Left lung (tissue), 10 donors: ENCODE results near the gene SMIM33. TPM values are rescaled to one million over a fixed set of nuclear protein-coding genes. Genes with fewer than 3 reads are reported as not detected.
A peak's percentile ranks its signal among the peaks of the same experiment; 100 is the strongest.

Experiments
- ATAC-seq: fragments of 200-7000 bp; cut with Tn5 transposase; one replicate; pipeline ENCODE4 v1.9.1; 2020; ENCODE audit warnings: moderate library complexity
- DNase-seq, 4 donors: peaks; one replicate each; pipeline ENCODE4 v3.0.0-alpha.2; 2013 to 2020
- H3K27ac ChIP-seq, 2 donors: fragments of 200-600 bp; sonication (generic) in 1 of 2; one replicate each; pipeline versions ENCODE4 v1.5.0 to v1.8.0; 2020 to 2021
- H3K27me3 ChIP-seq, 2 donors: fragments of 200-600 bp; sonication (generic) in 1 of 2; one replicate each; pipeline versions ENCODE4 v1.5.0 to v1.8.0; 2020 to 2021
- H3K36me3 ChIP-seq, 2 donors: fragments of 200-600 bp; sonication (generic) in 1 of 2; one replicate each; pipeline versions ENCODE4 v1.5.0 to v1.8.0; 2020 to 2021
- H3K4me1 ChIP-seq, 2 donors: fragments of 200-600 bp; one replicate each; pipeline ENCODE4 v1.8.0; 2021
- H3K4me3 ChIP-seq, 2 donors: fragments of 200-600 bp; sonication (generic) in 1 of 2; one replicate each; pipeline versions ENCODE4 v1.5.0 to v1.8.0; 2020 to 2021; ENCODE audit warnings: mild to moderate bottlenecking in 1 of 2
- H3K9me3 ChIP-seq, 2 donors: fragments of 200-600 bp; sonication (generic) in 1 of 2; one replicate each; pipeline versions ENCODE4 v1.5.0 to v1.8.0; 2020 to 2021
- CTCF ChIP-seq, 2 donors: fragments of 200-600 bp; sonication (generic) in 1 of 2; IDR thresholded peaks; one replicate each; pipeline versions ENCODE4 v1.5.0 to v1.8.0; 2021; ENCODE audit warnings: antibody characterized with exemption in 2 of 2
- intact Hi-C, 2 donors: fragments of 100-400 bp; cut with DNase I; formaldehyde crosslinking; loops; one replicate each; pipeline versions ENCODE4 v1.11.2 to v1.14.2; 2022
- polyA plus RNA-seq, 6 donors: library from polyadenylated mRNA; unstranded; fragments of 120-200 nt; gene quantifications; one replicate each; pipeline ENCODE4 v1.2.1, GENCODE V29; 2013; ENCODE audit not compliant: insufficient read length in 6 of 6
- total RNA-seq, 2 donors: library from RNA; stranded (reverse); fragmentation: NEBNext Ultra II Directional; extraction: Animal tissue kit (Norgen Biotek cat#: 25700); gene quantifications; one replicate each; pipeline ENCODE4 v1.2.1, GENCODE V29; 2021
- donor health status: DM: no; HTN: yes; CAD: no.
- donor health status: DM: no; HTN: no; CAD: no.

Gene SMIM33
- total and polyA plus RNA-seq, 8 donors, result 0.06 to 0.11 (median 0.07) TPM; not detected in 4

- intact Hi-C loops, result no loop called here
- Histone ChIP-seq H3K27ac (no peak overlapping the region), H3K4me1 (peaks cover 0 to 29% of the 10 kb centered on the region in 2 donors), H3K36me3 (no peaks in the 10 kb centered on the region), H3K4me3 (no peak overlapping the region), H3K27me3 (no peaks in the 10 kb centered on the region), H3K9me3 (no peaks in the 10 kb centered on the region)
- ATAC-seq, result no peak
- no peak for TF ChIP-seq CTCF (IDR thresholded peaks at IDR 0.05)
- DNase-seq, result no peak
Observed at GRCh38 chr5:139457241-139457640, 13.6 kb upstream of the SMIM33 start.

- intact Hi-C loops, result no loop called here
- Histone ChIP-seq H3K9me3 (no peaks in the 10 kb centered on the region), H3K4me1 (peaks cover 0 to 29% of the 10 kb centered on the region in 2 donors), H3K27ac (peak overlapping the region in 1 of 2 donors; percentile 79), H3K4me3 (no peak overlapping the region), H3K36me3 (no peaks in the 10 kb centered on the region), H3K27me3 (no peaks in the 10 kb centered on the region)
- no peak for TF ChIP-seq CTCF (IDR thresholded peaks at IDR 0.05)
- ATAC-seq (no peak), DNase-seq (no peak)
Observed at GRCh38 chr5:139457653-139458306, 13.0 kb upstream of the SMIM33 start.

GRCh38 chr5:139458580-139459407 lies 12.0 kb upstream of the SMIM33 start:
- Histone ChIP-seq H3K4me1 (peaks cover 0 to 29% of the 10 kb centered on the region in 2 donors), H3K9me3 (no peaks in the 10 kb centered on the region), H3K4me3 (peak overlapping the region in 1 of 2 donors; percentile 19), H3K27ac (peak overlapping the region; percentile 53 to 79), H3K36me3 (no peaks in the 10 kb centered on the region), H3K27me3 (no peaks in the 10 kb centered on the region)
- peak in 2 of 4 donors; percentile 39 to 42 for DNase-seq
- intact Hi-C loops, result no loop called here
- peak; percentile 63 for ATAC-seq
- TF ChIP-seq CTCF (IDR thresholded peaks at IDR 0.05), result no peak

GRCh38 chr5:139459451-139459934 lies 11.3 kb upstream of the SMIM33 start:
- Histone ChIP-seq H3K4me3 (peak overlapping the region in 1 of 2 donors; percentile 19), H3K27ac (peak overlapping the region; percentile 53 to 79), H3K27me3 (no peaks in the 10 kb centered on the region), H3K9me3 (no peaks in the 10 kb centered on the region), H3K4me1 (peaks cover 0 to 29% of the 10 kb centered on the region in 2 donors), H3K36me3 (no peaks in the 10 kb centered on the region)
- peak; percentile 54 for ATAC-seq
- peak in 2 of 4 donors; percentile 51 to 63 for DNase-seq
- intact Hi-C loops, result no loop called here
- TF ChIP-seq CTCF (IDR thresholded peaks at IDR 0.05), result no peak

- H3K27ac ChIP-seq, result peak overlapping the region; percentile 53 to 79
- H3K27me3 ChIP-seq, result no peaks in the 10 kb centered on the region
- H3K36me3 ChIP-seq, result no peaks in the 10 kb centered on the region
- intact Hi-C loops, result no loop called here
- DNase-seq, result no peak
- H3K4me1 ChIP-seq, result peaks cover 0 to 29% of the 10 kb centered on the region in 2 donors
- no peaks in the 10 kb centered on the region for H3K9me3 ChIP-seq
- peak overlapping the region in 1 of 2 donors; percentile 42 for H3K4me3 ChIP-seq
- ATAC-seq, result no peak
- TF ChIP-seq CTCF (IDR thresholded peaks at IDR 0.05), result no peak
Observed at GRCh38 chr5:139460455-139460854, 10.3 kb upstream of the SMIM33 start.
